SK-N-SH (cell line): ENCODE data around the gene CYFIP1.

Experiments used
- EP300 ChIP-seq, 2 experiments: IDR thresholded peaks; 2 replicates each; pipeline versions ENCODE4 v1.4.0 to v1.6.1; 2012; ENCODE audit warnings: borderline replicate concordance in 1 of 2, low read depth in 1 of 2, low read length in 1 of 2
- GABPA ChIP-seq: IDR thresholded peaks from 2 replicates; pipeline ENCODE4 v1.4.0; 2012; ENCODE audit warnings: low read depth, mild to moderate bottlenecking
- JUND ChIP-seq: IDR thresholded peaks from 2 replicates; pipeline ENCODE4 v1.4.0; 2012
- MAX ChIP-seq: IDR thresholded peaks from 2 replicates; pipeline ENCODE4 v1.4.0; 2012; ENCODE audit warnings: low read depth
- RCOR1 ChIP-seq: fragments of 150-350 bp; IDR thresholded peaks from 2 replicates; pipeline ENCODE4 v1.6.1; 2017; ENCODE audit warnings: antibody characterized with exemption, low read length
- TCF12 ChIP-seq: IDR thresholded peaks from 2 replicates; pipeline ENCODE4 v1.4.0; 2012

- TF ChIP-seq MAX (no peak), EP300 (IDR thresholded peaks at IDR 0.05; ENCODE audit: borderline replicate concordance in 1 of 2, low read depth in 1 of 2, low read length in 1 of 2) (no peak), TCF12 (no peak), RCOR1 (no peak), GABPA (no peak), JUND (no peak)
Observed at GRCh38 chr15:22968366-22968765, 11.8 kb downstream of the CYFIP1 start.
